ENCODE results near the gene SDHD.

DNA sequence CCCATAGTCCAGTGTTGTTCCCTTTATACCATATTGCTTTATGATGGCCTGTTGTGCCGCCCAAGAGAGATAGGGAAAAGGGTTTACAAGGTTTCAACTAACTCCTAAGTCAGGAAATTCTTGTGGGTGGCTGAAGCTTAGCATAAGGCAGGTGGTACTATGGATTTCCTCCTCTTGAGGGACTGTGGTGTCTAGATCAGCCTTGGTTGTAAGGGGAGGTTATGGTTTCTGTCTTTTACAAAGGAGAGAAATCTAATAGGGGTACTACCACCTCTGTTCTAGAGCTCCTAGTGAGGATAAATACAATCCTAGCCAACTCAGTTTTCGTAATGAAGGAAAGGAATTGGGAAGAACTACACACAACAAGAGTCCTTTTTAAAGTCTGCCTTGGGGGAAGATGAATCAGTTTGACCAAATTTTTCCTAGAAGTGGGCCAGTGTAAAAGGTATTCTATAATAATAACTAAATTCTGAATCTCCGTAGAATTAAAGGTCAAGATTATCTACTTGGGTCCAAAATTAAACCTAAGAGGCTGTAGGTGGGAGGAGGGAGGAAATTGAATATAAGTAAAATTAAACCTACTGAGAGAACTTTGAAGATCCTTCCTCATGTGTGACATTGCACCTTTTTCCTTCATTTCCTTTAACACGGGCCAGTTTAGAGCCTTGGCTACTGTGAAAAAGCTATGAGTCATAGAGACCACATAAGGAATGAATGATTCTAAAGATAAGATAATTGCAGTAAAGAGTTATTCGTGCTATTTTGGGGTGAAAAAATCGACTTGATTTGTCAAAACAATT, 44.3 kb upstream of the SDHD start:
- no peak for TF ChIP-seq CTCF (IDR thresholded peaks at IDR 0.05 in 2 of 3, conservative IDR thresholded peaks at IDR 0.05 in 1 of 3; ENCODE audit: control insufficient read depth in 2 of 3, extremely low read depth in 1 of 3, insufficient read depth in 1 of 3, low read depth in 3 of 3, low read length in 3 of 3)
- TF ChIP-seq CREM (IDR thresholded peaks at IDR 0.05; ENCODE audit: low read depth) = no peak
- TF ChIP-seq ASH2L (IDR thresholded peaks at IDR 0.05; ENCODE audit: borderline replicate concordance, low read depth) = no peak
- TF ChIP-seq TCF3 (IDR thresholded peaks at IDR 0.05; ENCODE audit: borderline replicate concordance, insufficient read depth, low read depth, low read length) = no peak
- TF ChIP-seq EZH2 (IDR thresholded peaks at IDR 0.05; ENCODE audit: borderline replicate concordance, control insufficient read depth, low read depth, low read length) = no peak
- TF ChIP-seq CHD1 (IDR thresholded peaks at IDR 0.05; ENCODE audit: low read depth, low read length) = no peak
- TF ChIP-seq ETV6 (conservative IDR thresholded peaks at IDR 0.05 in 1 of 2, IDR thresholded peaks at IDR 0.05 in 1 of 2; ENCODE audit: borderline replicate concordance in 1 of 2, low read depth in 1 of 2) = no peak
- no peak for TF ChIP-seq USF1 (IDR thresholded peaks at IDR 0.05; ENCODE audit: borderline replicate concordance, extremely low read length, insufficient read depth, low read depth, low read length)
- no peak for TF ChIP-seq FOS (IDR thresholded peaks at IDR 0.05; ENCODE audit: borderline replicate concordance, extremely low read depth, insufficient read length)
- TF ChIP-seq EP300 (IDR thresholded peaks at IDR 0.05; ENCODE audit: borderline replicate concordance in 1 of 2, control insufficient read depth in 1 of 2, low read depth in 2 of 2, low read length in 2 of 2) = no peak
- TF ChIP-seq EGR1 (IDR thresholded peaks at IDR 0.05; ENCODE audit: borderline replicate concordance in 1 of 2, low read depth in 2 of 2, low read length in 2 of 2) = no peak
- TF ChIP-seq, protein P1, sequence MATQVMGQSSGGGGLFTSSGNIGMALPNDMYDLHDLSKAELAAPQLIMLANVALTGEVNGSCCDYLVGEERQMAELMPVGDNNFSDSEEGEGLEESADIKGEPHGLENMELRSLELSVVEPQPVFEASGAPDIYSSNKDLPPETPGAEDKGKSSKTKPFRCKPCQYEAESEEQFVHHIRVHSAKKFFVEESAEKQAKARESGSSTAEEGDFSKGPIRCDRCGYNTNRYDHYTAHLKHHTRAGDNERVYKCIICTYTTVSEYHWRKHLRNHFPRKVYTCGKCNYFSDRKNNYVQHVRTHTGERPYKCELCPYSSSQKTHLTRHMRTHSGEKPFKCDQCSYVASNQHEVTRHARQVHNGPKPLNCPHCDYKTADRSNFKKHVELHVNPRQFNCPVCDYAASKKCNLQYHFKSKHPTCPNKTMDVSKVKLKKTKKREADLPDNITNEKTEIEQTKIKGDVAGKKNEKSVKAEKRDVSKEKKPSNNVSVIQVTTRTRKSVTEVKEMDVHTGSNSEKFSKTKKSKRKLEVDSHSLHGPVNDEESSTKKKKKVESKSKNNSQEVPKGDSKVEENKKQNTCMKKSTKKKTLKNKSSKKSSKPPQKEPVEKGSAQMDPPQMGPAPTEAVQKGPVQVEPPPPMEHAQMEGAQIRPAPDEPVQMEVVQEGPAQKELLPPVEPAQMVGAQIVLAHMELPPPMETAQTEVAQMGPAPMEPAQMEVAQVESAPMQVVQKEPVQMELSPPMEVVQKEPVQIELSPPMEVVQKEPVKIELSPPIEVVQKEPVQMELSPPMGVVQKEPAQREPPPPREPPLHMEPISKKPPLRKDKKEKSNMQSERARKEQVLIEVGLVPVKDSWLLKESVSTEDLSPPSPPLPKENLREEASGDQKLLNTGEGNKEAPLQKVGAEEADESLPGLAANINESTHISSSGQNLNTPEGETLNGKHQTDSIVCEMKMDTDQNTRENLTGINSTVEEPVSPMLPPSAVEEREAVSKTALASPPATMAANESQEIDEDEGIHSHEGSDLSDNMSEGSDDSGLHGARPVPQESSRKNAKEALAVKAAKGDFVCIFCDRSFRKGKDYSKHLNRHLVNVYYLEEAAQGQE (IDR thresholded peaks at IDR 0.05; ENCODE audit: low read depth, low read length) = no peak
- no peak for TF ChIP-seq STAT3 (IDR thresholded peaks at IDR 0.05; ENCODE audit: low read depth, low read length)
